Lung (tissue), 12 donors: ENCODE measurements around the gene LGR6. TPM values are rescaled to one million over a fixed set of nuclear protein-coding genes. Genes with fewer than 3 reads are reported as not detected.
A peak's percentile ranks its signal among the peaks of the same experiment; 100 is the strongest.

ENCODE experiments used
- ATAC-seq: fragments of 200-7000 bp; cut with Tn5 transposase; one replicate; pipeline ENCODE4 v1.9.1; 2020; ENCODE audit warnings: moderate number of reproducible peaks; ENCODE audit not compliant: insufficient read depth, low FRiP score
- DNase-seq, 3 donors: peaks; one replicate each; pipeline ENCODE4 v3.0.0-alpha.2; 2013 to 2017
- H3K27ac ChIP-seq, 2 donors: one replicate each; pipeline ENCODE4 v1.5.1; 2013; ENCODE audit warnings: mild to moderate bottlenecking in 2 of 2, moderate library complexity in 2 of 2, control low read depth in 1 of 2, inconsistent platforms in 1 of 2, low read depth in 1 of 2, low read length in 1 of 2
- H3K27me3 ChIP-seq, 3 donors: one replicate each; pipeline ENCODE4 v1.5.1; 2013; ENCODE audit warnings: low read length in 2 of 3; ENCODE audit not compliant: control insufficient read depth in 3 of 3, insufficient read depth in 3 of 3
- H3K36me3 ChIP-seq, 4 donors: one replicate each; pipeline ENCODE4 v1.5.1; 2013; ENCODE audit warnings: low read length in 4 of 4, mild to moderate bottlenecking in 1 of 4, moderate library complexity in 1 of 4; ENCODE audit not compliant: control insufficient read depth in 4 of 4, insufficient read depth in 4 of 4
- H3K4me1 ChIP-seq, 5 donors: one replicate each; pipeline ENCODE4 v1.5.1; 2013; ENCODE audit warnings: low read length in 5 of 5, mild to moderate bottlenecking in 2 of 5, moderate library complexity in 1 of 5; ENCODE audit not compliant: control insufficient read depth in 5 of 5, insufficient read depth in 5 of 5
- H3K4me3 ChIP-seq: one replicate; pipeline ENCODE4 v1.5.1; 2013; ENCODE audit warnings: mild to moderate bottlenecking, control low read depth, moderate library complexity
- H3K9ac ChIP-seq, 2 donors: one replicate each; pipeline ENCODE4 v1.5.1; 2013; ENCODE audit warnings: low read length in 2 of 2, control low read depth in 1 of 2; ENCODE audit not compliant: insufficient read depth in 1 of 2
- H3K9me3 ChIP-seq, 4 donors: one replicate each; pipeline ENCODE4 v1.5.1; 2013; ENCODE audit warnings: low read length in 3 of 4, mild to moderate bottlenecking in 1 of 4, moderate library complexity in 1 of 4; ENCODE audit not compliant: control insufficient read depth in 4 of 4, insufficient read depth in 3 of 4
- CTCF ChIP-seq: IDR thresholded peaks from 2 replicates; pipeline ENCODE4 v1.5.1; 2012; ENCODE audit warnings: mild to moderate bottlenecking; ENCODE audit errors: control extremely low read depth, extremely low read depth
- WGBS, 2 donors: extraction: QIAGEN DNeasy Blood & Tissue Kit; methylation state at CpG; one replicate each; pipeline ENCODE4 v1.1.7; 2013; 5-methylcytosine and 5-hydroxymethylcytosine counted together
- polyA plus RNA-seq, 2 donors: library from polyadenylated mRNA; stranded (reverse); fragments of 200-250 nt; gene quantifications; one replicate each; pipeline ENCODE4 v1.2.1, GENCODE V29; 2013
- total RNA-seq, 2 donors: library from RNA; depleted of rRNA in 1 of 2; stranded (reverse); fragments of >200 nt in 1 of 2; gene quantifications; one replicate each; pipeline ENCODE4 v1.2.1, GENCODE V29; 2014 to 2021
- donor health status: control.
- donor health status: control.
- donor health status: Bipolar disorder and iron deficiency.
- donor health status: healthy.
- donor health status: DM: yes; HTN: yes; CAD: no.

LGR6 gene
- total and polyA plus RNA-seq, 4 donors = 0.57 to 4.1 (median 1.3) TPM

GRCh38 chr1:202289009-202289408, 95.4 kb downstream of the LGR6 start:
- H3K4me3 ChIP-seq = no peak overlapping the region
- H3K9me3 ChIP-seq = no peaks in the 10 kb centered on the region
- 58 to 66% methylated on average over 4 of the region's 4 CpGs for WGBS, 2 donors
- H3K27me3 ChIP-seq = no peaks in the 10 kb centered on the region
- H3K9ac ChIP-seq = no peak overlapping the region
- peaks cover 0 to 11% (median 5%) of the 10 kb centered on the region in 5 donors for H3K4me1 ChIP-seq
- no peaks in the 10 kb centered on the region for H3K36me3 ChIP-seq
- ATAC-seq (no peak), DNase-seq (no peak)
- H3K27ac ChIP-seq = no peak overlapping the region
- TF ChIP-seq CTCF = no peak

GRCh38 chr1:202291001-202291400, 97.4 kb downstream of the LGR6 start:
- WGBS, 2 donors = 69 to 73% methylated on average over 2 of the region's 2 CpGs
- ATAC-seq = no peak
- H3K27ac ChIP-seq = no peak overlapping the region

GRCh38 chr1:202291961-202292712, 98.5 kb downstream of the LGR6 start:
- no peaks in the 10 kb centered on the region for H3K9me3 ChIP-seq
- no peak overlapping the region for H3K27ac ChIP-seq
- no peak overlapping the region for H3K4me3 ChIP-seq
- ATAC-seq = no peak
- no peak for DNase-seq
- no peak overlapping the region for H3K9ac ChIP-seq
- no peak for TF ChIP-seq CTCF
- 92 to 94% methylated on average over 5 of the region's 5 CpGs for WGBS, 2 donors
- no peaks in the 10 kb centered on the region for H3K36me3 ChIP-seq
- peaks cover 0 to 11% (median 5%) of the 10 kb centered on the region in 5 donors for H3K4me1 ChIP-seq
- no peaks in the 10 kb centered on the region for H3K27me3 ChIP-seq

More at GRCh38 chr1:202291001-202291400, 97.4 kb downstream of the LGR6 start:
- Histone ChIP-seq H3K36me3 (no peaks in the 10 kb centered on the region), H3K9ac (no peak overlapping the region), H3K4me1 (peaks cover 1 to 11% (median 5%) of the 10 kb centered on the region in 5 donors), H3K4me3 (no peak overlapping the region), H3K27me3 (no peaks in the 10 kb centered on the region), H3K9me3 (no peaks in the 10 kb centered on the region)
- DNase-seq = peak in 1 of 3 donors; percentile 31
- no peak for TF ChIP-seq CTCF

- DNase-seq = no peak
- no peak overlapping the region for H3K9ac ChIP-seq
- H3K9me3 ChIP-seq = no peaks in the 10 kb centered on the region
- 92 to 100% methylated on average over 1 of the region's 1 CpG for WGBS, 2 donors
- no peak overlapping the region for H3K4me3 ChIP-seq
- no peaks in the 10 kb centered on the region for H3K27me3 ChIP-seq
- peaks cover 0 to 11% (median 5%) of the 10 kb centered on the region in 5 donors for H3K4me1 ChIP-seq
- H3K36me3 ChIP-seq = no peaks in the 10 kb centered on the region
- no peak overlapping the region for H3K27ac ChIP-seq
- no peak for ATAC-seq
- no peak for TF ChIP-seq CTCF
These were observed 99.2 kb downstream of the LGR6 start for GRCh38 chr1:202292773-202293172.
